Activated CD4-positive, CD25-positive, alpha-beta regulatory T cell treated with anti-CD3 and anti-CD28 coated beads, Interleukin-2, amount 50 U/mL, for 16 hours (primary cell): ENCODE measurements around the gene ANKRD13D.
A peak's percentile ranks its signal among the peaks of the same experiment; 100 is the strongest.
"Not testable (repeated sequence)": the region's sequence is repeated elsewhere in the genome, so short reads cannot be mapped to it uniquely, and the experiment has no call there.

Experiments
- DNase-seq: peaks from one replicate; pipeline ENCODE4 v3.0.0-alpha.2; 2020; ENCODE audit warnings: low read depth, low spot score

ANKRD13D gene

DNA sequence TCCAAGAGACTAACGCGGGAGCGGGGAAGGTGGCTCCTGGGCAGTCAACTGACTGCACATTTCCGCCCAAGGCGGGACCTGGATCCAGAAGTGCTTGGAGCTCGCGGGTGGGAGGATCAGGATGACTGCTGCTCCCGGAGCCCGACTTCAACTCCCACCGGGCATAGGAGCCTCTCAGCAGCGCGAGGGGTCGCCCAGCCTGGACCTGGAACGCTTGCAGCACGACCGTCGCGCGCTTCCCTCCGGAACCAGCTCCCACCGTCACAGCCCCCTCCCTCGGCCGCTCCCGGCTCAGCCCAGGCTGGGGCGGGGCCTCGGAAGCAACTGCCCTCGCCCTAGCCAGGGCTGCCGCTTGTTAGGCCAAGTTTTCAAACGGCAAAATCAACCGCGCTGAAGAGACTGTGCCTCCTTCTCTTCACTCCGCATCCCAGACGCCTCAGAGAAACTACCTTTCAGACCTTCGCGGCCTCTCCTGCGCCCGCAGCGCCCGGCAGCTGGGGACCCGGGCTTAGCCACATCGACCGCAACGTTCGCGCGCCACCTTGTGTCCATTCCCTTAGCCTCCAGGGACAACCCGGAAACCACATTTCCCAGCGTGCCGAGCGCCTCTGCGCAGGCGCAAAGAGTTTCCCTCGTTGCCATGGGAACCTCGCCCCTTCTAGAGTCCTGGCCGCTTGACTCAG lies 28.2 kb downstream of the ANKRD13D start:
- DNase-seq, result peak; percentile 99

DNA sequence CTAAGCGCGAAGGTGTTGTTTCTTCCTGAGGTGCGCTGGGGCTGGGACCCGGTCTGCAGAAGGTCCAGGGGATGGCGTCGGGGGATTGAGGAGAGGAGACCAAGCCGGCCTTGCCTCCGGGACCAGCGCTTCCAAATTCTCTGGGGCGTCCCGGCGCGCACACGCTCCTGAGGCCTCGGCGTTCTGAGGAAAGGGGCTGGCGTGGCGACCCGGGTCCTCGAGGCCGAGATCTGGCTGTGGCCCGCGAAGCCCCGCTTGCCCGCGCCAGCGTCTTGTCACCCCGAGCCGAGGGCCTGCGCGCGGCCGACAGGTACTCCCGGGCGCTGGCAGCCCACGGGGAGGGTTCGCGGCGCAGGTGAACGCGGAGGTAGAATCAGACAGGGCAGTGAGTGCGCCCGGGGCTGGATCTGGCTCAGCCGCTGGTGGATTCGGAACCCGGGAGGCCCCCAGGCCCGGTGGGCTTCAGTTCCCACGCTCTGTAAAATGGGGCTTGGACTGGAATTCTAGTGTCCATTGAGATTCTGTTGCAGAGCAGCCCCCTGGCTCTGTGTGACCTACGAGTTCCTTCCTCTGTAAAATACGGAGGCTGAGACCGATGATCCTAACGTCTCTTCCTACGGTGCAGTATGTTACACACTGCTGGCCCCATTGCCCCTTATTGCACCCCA lies 28.9 kb downstream of the ANKRD13D start:
- DNase-seq, result no peak

DNA sequence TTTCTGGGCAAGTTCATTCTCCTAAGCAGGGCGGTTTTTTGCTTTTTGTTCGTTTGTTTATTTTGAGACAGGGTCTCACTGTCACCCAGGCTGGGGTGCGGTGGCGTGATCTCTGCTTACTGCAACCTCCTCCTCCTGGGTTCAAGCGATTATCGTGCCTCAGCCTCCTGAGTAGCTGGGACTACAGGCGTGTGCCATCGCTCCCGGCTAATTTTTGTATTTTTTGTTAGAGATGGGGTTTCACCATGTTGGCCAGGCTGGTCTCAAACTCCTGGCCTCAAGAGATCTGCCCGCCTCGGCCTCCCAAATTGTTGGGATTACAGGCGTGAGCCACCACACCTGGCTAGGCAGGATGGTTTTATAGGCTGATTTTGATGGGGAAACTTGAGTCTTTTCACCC lies 29.8 kb downstream of the ANKRD13D start:
- not testable (repeated sequence) for DNase-seq

DNA sequence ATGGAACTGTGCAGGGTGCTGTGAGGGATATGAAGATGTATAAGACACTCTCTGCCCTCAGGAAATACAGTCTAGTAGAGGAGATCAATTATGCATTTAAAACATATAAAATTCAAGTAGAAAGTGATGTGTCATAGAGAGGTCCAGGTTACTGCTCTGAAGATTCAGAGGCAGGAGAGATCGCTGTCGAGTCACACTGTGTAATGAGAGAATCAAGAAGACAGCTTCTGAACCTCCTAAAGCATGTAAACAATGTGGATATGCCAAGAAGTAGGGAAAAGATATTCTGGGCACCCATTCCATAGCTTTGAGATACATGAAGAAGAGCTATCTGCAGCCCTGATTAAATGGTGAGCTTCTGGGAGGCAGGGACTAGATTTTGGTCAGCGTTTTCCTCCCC lies 30.9 kb downstream of the ANKRD13D start:
- no peak for DNase-seq

DNA sequence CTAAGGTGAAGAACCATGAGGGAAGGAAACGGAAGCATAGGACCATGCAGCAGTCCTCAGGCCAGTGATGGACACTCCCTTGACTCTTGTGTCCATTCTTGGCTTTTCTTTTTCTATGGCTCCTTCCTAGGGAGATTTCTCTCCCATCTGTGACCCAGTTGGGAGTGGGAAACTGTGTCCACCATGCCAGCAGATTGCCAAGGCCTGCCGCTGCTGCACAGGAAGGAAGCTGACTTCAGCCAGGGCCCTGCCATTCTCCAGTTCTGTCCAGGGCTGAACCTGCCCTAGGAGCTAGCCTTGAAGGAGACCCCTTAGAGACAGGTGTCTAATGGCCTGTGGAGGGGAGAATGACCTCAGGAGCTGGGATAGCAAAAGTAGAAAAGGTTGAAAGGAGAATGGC lies 31.6 kb downstream of the ANKRD13D start:
- DNase-seq, result no peak

DNA sequence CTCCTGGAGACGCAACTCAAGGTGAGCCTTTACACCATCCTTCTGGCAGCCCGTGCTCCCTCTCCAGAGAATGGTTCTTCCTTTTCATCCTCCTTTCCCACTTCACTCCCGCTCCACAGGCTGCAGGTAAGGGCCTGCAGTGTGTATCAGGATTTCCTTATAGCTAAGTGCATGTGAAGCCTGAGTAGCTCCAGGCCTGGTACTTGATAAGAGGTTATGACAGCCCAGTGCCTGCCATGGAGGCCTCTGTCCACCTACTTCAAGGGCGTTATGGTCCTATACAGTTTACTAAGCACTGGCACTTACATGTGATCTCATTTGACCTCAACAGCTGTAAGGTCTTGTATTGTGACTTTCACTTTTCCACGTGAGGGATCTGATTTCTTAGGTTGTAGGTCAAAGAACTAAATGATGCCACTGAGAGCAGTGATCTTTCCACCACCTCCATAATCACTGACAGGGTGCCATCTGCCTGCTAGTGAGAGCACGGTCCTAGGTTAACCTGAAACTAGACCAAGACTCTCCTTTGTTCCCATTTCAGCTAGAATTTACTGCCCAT lies 32.3 kb downstream of the ANKRD13D start:
- DNase-seq, result no peak

DNA sequence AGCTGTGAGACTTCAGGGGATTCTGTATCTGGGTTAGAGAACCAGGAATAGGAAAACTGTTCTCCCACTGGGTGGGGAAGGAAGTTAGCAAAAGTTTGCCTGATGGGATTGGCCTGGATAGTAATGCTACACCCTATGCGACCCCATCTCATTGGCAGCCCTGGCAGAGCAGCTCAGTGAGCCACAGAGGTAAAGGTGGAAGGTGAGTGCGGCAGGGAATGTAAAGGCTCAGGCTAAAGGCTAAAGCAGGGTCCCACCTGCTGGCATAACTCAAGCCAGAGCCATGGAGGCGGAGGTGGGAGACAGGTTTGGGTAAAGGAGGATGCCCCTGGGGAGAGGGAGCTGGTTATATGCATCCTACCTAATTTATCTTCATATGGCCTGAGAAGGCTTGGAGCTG lies 32.9 kb downstream of the ANKRD13D start:
- DNase-seq, result no peak

DNA sequence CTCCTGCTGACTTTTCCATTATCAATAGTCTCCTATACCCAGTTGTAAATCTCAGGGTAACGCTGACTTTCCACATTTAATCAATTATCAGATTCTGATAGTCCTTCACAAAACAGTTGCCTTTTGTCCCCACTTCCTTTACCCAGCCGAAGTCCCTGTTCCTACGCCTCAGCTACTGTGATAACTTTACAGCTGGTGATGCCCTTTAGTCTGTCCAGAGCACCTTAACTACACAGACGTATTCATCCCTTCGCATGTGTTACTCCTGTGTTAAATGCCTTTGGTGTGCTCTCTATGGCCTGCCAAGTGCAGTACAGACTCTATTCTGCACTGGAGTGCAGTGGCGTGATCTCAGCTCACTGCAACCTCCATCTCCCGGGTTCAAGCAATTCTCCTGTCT lies 34.4 kb downstream of the ANKRD13D start:
- DNase-seq, result no peak

DNA sequence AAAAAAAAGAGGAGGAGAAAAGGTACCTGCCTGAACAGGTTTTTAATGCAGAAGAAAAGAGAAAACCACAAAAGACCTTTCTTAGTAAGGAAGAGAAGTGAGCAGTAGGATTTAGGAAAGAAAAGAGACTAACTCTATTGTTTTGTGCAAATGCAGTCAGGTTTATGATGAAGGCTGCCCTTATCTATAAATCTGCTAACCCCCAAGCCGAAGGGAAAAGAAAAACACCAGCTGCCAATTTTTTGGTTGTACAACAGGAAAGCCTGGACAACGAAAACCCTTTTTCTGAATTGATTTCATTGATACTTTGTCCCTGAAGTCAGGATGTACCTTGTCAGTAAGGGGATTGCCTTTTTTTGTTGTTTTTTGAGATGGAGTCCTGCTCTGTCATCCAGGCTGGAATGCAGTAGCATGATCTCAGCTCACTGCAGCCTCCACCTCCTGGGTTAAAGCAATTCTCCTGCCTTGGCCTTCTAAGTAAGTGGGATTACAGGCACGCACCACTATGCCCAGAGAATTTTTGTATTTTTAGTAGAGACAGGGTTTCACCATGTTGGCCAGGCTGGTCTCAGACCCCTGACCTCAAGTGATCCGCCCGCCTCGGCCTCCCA lies 43.1 kb downstream of the ANKRD13D start:
- no peak for DNase-seq

DNA sequence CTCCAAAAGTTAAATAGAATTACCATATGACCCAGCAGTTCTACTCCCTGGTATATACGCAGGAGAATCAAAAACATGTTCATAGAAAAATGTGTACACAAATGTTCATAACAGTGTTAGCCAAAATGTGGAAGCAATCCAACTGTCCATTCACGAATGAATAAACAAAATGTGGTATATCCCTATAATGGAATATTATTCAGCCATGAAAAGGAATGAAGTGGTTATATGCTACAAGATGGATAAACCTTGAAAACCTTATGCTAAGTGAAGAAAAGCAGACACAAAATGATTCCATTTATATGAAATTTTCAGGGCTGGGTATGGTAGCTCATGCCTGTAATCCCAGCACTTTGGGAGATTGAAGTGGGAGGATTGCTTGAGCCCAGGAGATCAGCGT lies 48.2 kb downstream of the ANKRD13D start:
- no peak for DNase-seq

DNA sequence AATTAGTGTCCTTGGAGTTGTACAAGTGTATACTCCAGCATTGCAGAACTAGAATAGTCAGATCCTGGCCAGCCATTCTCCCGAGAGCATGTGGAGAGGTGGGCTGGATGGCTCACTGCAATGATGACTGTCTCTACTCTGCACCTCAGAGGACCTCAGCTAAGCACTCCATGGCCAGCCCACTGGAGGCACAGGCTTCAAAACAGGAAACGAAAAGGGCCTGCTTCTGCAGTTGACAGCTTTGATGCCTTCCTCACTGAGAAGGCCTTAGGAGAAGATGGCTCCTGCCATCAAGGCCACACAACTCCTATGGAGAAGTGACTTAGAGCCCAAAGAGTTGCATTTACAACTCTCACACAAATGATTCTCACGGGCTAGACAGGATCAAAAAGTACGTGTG lies 55.2 kb downstream of the ANKRD13D start:
- no peak for DNase-seq

DNA sequence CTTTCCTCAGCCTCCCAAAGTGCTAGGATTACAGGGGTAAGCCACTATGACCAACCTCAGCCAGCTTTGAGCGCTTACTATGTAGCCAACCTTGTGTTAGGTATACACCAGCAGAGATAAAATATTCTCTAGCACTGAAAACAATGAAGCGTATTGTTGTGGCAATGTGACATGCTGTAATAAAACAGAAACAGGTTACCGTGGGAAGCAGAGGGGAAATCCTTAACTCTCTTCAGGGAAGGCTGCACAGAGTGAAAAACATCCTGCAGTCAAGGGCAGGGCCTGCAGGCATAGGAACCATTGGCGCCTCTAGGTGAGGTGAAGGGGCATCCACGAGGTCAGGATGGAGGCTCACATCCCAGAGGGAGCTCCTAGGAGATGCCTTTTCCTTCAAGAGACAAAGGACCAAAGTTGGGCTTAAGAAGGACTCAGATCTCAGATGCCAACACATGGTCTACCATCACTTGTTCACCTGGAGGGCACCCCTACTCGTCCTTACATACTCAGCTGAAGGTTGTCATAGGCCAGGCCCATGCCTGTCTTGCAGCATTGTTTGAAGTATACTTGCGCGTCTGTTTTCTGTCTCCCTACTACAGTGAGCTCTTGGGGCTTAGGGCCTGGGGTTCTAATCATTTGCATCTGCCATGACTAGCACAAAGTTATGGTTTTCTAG lies 56.3 kb downstream of the ANKRD13D start:
- no peak for DNase-seq

DNA sequence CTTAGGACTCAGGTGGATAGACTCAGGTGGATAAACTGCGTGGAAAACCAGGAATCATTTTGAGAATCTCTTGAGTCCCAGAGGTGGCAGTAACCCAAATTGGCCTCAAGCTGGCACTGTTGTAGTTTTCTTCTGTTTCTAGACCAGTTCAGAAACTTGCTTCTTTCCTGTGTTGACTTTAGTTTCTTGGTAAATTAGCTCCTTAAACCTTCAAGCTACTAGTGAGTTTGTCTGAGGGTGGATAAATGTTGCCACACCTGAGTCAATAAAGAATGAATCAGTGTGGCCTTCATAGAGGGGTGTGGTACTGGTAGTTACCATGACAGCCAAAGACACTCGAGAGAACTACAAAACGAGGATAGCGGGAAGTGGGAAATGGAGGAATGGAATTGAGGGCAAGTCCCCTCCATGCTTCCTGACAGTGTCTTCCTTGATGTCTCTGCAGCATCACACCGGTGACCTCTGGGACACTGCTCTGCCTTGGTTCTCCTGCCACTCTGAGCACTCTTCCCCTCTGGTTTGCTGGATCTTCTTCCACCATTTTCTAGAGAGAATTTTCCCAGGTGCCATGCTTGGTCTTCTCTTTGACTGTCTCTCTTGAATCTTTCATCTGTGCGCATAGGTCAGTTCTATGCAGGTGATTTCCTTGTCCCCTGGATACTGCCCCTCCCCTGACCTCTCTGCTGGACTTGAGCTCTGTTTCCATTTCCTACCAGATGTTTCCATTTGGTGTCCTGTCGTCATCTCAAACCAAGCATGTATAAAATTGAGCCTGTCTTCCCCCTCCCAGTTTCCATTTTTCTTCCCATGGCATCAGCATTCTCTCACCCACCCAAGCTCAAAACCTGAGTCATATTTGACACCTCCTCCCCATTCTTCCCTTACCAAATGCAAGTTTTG lies 57.1 kb downstream of the ANKRD13D start:
- DNase-seq, result no peak

DNA sequence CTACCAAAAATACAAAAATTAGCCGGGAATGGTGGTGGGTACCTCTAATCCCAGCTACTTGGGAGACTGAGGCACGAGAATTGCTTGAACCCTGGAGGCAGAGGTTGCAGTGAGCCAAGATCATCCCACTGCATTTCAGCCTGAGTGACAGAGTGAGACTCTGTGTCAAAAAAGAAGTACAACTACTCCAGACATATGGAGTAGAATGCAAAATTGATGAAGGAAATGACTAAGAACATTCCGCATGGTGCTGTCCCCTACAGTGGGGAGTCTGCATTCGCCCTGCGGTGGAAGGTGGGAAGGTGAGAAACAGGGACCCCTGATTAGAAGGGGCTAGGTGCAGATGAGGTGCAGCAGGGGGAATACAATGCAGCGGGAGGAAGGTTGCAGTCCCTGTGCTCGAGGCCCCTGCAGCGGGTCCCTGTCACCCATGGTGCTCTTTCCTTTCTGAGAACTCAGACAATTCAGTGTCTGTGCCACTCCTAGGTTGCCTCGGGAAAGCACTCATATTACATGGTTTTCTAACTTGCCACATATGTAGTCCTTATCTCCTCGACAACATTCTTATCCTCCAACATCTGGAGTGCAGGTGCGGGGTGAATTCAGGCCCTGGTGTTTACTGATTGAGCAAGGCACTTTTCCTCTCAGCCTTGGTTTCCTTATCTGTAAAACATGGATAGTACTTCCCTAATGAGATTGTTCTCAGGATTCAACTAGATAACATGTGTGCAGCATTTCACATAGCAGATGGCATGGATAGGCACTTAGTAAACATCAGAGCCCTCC lies 59.1 kb downstream of the ANKRD13D start:
- DNase-seq, result no peak

DNA sequence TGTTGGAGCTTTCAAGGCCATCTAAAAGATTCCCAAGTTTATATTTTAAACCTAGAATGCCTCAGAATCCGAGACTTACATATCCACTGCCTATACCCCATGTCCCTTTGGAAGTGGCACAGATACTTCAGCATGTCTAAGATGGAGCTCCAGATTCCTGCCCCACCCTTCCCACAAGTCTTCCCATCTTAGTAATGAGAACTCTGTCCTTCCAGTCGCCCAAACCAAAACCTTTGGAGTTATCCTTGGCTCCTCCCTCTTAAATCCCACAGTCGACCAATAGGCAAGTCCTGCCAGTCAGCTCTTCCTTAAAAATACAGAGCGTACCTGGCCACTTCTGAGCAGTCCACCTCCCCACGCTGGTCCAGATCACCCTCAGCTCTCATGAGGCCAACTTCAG lies 59.9 kb downstream of the ANKRD13D start:
- no peak for DNase-seq

DNA sequence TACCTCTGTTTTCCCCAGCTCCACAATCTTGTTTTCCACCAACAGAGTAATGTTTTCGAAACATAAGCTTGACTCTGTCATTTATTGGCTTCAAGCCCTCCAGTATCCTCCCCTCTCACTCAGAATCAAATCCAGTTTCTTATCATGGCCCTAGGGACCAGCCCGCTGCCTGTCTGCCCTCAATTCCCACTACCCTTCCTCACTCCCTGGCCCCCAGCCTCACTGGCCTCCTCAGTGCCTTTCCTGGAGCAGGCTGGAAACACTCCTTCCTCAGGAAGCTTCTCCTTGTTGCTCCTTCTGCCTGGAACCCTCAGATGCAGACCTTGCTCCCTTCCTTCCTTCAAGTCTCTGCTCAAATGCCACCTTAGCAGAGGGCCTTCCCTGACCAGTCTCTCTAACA lies 60.4 kb downstream of the ANKRD13D start:
- DNase-seq, result no peak

DNA sequence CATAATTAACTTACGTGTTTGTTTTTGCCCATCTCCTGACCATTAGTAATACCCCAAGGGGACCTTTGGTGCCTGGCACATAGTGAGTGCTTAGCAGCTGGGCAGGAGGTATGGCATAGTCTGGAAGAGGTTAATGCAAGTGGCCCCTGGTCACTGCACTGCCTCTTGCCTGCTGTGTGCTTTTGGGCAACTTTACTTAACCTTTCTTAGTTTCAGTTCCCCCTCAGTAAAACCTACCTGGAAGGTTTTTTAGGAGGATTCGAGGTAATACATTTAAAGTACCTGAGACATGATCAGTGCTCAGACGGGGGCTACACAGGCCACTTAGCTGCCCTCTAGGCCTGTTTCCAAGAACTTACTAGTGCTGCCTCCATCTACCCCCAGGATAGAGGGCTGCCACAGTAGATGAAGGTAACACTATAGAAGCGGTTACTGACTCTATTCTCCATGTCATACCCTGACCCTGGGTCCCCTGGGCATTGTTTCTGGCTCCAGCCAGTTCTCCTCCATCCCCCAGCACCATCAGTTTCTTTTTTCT lies 60.9 kb downstream of the ANKRD13D start:
- no peak for DNase-seq

DNA sequence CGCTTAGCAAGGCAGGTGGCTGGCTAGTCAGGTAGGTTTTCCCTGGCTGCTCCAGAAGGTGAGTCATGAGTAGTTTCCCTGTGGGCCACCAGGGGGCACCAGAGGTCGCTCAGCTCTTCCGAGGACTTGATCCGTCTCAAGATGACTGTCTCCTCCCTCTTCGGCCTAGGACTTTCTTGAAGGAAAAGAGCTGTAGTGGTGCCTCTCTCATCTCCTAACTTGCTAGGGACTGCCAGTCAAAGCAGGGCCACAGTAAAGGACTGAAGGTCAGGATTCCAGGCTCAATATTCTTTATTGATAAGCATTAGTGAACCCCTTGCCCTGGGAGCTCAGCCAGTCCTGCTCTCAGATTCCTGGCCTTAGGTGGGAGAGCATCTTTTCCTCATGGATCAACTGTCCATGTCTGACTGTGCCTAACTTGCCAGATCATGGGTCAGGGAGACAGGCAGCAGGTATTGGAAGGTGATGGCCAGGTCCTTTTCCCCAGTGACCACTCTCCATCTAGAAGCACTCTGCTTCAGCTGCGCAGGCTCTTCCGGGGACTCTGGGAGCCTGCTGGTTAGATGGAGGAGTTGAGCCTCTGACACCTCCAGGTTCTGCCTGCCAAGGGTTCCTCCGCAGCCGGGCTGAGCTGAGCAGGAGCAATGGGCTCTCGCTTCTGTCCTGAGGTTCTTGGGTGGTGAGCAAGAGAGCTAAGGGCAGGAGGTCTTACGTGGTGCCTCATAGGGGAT lies 62.3 kb downstream of the ANKRD13D start:
- no peak for DNase-seq
